GM15510 (cell line): Measurements from ENCODE around the gene GGTLC1.

ENCODE experiments used
- POLR2A ChIP-seq: IDR thresholded peaks from 3 replicates; pipeline ENCODE4 v1.6.1; 2011; ENCODE audit warnings: borderline replicate concordance; ENCODE audit not compliant: insufficient read length; ENCODE audit errors: extremely low read depth

GGTLC1 gene

GRCh38 chr20:24002896-24003295, 14.3 kb upstream of the GGTLC1 start:
- no peak for TF ChIP-seq POLR2A

- no peak for TF ChIP-seq POLR2A
These were observed 13.3 kb upstream of the GGTLC1 start for GRCh38 chr20:24001712-24002405.

- TF ChIP-seq POLR2A, result no peak
These were observed 10.3 kb upstream of the GGTLC1 start for GRCh38 chr20:23998844-23999243.

- TF ChIP-seq POLR2A, result no peak
These were observed 9.8 kb upstream of the GGTLC1 start for GRCh38 chr20:23998392-23998791.

GRCh38 chr20:23995905-23996666, 7.5 kb upstream of the GGTLC1 start:
- TF ChIP-seq POLR2A, result no peak

GRCh38 chr20:23974966-23975365, 13.6 kb downstream of the GGTLC1 start:
- no peak for TF ChIP-seq POLR2A

GRCh38 chr20:23971310-23971709, 17.3 kb downstream of the GGTLC1 start:
- TF ChIP-seq POLR2A, result no peak

GRCh38 chr20:23970049-23970448, 18.5 kb downstream of the GGTLC1 start:
- no peak for TF ChIP-seq POLR2A

- TF ChIP-seq POLR2A, result no peak
These were observed 21.0 kb downstream of the GGTLC1 start for GRCh38 chr20:23967616-23967979.

- no peak for TF ChIP-seq POLR2A
These were observed 21.5 kb downstream of the GGTLC1 start for GRCh38 chr20:23966927-23967615.

- no peak for TF ChIP-seq POLR2A
These were observed 22.3 kb downstream of the GGTLC1 start for GRCh38 chr20:23966298-23966697.

GRCh38 chr20:23963941-23964340, 24.6 kb downstream of the GGTLC1 start:
- no peak for TF ChIP-seq POLR2A

GRCh38 chr20:23962272-23962671, 26.3 kb downstream of the GGTLC1 start:
- no peak for TF ChIP-seq POLR2A

GRCh38 chr20:23959054-23959453, 29.5 kb downstream of the GGTLC1 start:
- no peak for TF ChIP-seq POLR2A

GRCh38 chr20:23955896-23956295, 32.7 kb downstream of the GGTLC1 start:
- TF ChIP-seq POLR2A, result no peak
